ENCODE results near the gene GMCL2. TPM values are rescaled to one million over a fixed set of nuclear protein-coding genes. Genes with fewer than 3 reads are reported as not detected.

GMCL2 gene
- total and polyA plus RNA-seq, 2 donors: 0.16 TPM; not detected in 1

DNA sequence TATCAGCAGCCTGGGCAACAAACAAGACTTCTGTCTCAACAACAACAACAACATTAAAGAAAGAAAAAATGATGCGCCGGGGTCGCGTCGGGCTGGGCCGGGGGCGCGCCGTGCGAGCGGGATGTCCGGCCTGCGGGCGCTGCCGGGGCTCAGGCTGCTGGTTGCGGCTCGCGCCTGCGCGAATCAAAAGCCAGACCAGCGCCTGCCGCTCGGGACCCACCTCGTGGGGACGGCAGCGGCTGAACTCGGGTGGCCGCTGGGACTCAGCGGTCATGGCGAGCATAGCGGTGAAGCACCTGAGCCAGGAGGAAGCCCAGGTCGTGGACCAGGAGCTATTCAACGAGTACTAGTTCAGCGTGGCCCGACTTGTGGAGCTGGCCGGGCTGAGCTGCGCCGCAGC, 21.6 kb downstream of the GMCL2 start:
- WGBS: 31% methylated on average over 38 of the region's 38 CpGs
- Histone ChIP-seq H3K36me3 (ENCODE audit: insufficient read depth) (no peaks in the 10 kb centered on the region), H3K4me1 (ENCODE audit: insufficient read depth) (no peaks in the 10 kb centered on the region), H3K4me3 (ENCODE audit: low read depth, low read length) (no peak overlapping the region), H3K27ac (ENCODE audit: low read depth) (no peak overlapping the region)
- no peak for DNase-seq (ENCODE audit: extremely low spot score)

DNA sequence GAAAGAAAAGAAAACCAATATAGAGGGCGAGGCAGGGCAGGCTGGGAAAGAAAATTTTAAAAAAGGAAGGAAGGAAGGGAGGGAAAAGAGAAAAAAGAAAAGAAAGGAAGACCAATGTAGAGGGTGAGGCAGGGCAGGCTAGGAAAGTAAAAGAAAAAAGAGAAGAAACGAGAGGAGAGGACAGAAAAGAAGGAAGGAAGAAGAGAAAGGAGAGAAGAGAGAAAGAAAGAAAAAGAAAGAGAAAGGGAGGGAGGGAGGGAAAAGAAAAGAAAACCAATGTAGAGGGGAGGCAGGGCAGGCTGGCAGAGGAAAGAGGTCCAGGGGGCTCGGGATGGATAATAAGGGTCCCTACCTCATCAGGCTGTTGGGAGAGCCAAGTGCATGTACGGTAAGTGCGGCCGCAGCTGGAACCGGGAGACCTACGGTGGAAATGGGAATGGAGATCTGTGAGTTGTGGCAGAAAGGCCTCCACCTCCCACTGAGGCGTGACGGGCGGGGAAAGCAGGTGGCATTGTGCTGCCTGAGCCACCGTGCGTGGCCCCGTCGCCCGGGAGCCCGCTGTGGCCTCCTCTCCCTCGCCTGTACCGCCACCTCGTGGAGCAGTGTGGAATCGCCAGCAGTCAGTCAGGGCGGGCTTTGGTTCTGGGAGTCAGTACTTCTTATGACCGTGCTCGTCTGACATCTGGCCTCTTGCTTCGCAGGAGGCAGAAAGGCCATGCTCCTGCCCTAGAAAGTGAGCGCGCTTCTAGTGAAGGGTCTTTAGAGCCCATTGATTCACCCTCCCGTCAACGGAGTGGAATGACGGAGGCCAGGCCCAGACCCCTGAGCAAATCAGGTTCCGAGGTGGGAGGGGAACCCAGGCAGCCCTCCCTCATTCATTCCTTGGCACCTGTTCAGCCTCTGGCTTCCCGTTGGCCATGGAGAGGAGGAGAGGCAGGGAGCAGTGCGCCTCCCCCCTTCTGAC, 23.1 kb downstream of the GMCL2 start:
- no peaks in the 10 kb centered on the region for H3K4me1 ChIP-seq (ENCODE audit: insufficient read depth)
- H3K4me3 ChIP-seq (ENCODE audit: low read depth, low read length): no peak overlapping the region
- WGBS: 9% methylated on average over 33 of the region's 33 CpGs
- H3K27ac ChIP-seq (ENCODE audit: low read depth): no peak overlapping the region
- H3K36me3 ChIP-seq (ENCODE audit: insufficient read depth): no peaks in the 10 kb centered on the region
- peak; percentile 46 for DNase-seq (ENCODE audit: extremely low spot score)

DNA sequence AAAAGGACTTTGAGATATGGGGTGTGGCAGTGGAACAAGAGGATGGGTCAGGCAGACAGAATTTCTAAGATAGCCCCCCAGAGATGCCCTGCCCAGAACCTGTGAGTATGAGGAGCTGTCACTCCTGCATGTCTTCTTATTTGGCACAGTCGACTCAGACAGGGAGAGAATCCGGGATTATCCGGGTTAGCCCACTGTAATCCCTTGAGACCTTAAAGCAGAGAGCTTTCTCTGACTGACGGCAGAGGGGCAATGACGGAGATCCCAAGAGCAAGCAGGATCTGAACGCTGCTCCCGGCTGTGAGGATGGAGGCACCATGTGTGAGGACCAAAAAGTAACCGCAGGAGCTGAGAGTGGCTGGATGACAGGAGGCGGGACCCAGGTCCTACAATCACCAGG, 24.7 kb downstream of the GMCL2 start:
- WGBS: 70% methylated on average over 9 of the region's 9 CpGs
- Histone ChIP-seq H3K4me3 (ENCODE audit: low read depth, low read length) (no peak overlapping the region), H3K4me1 (ENCODE audit: insufficient read depth) (no peaks in the 10 kb centered on the region), H3K36me3 (ENCODE audit: insufficient read depth) (no peaks in the 10 kb centered on the region), H3K27ac (ENCODE audit: low read depth) (no peak overlapping the region)
- no peak for DNase-seq (ENCODE audit: extremely low spot score)

DNA sequence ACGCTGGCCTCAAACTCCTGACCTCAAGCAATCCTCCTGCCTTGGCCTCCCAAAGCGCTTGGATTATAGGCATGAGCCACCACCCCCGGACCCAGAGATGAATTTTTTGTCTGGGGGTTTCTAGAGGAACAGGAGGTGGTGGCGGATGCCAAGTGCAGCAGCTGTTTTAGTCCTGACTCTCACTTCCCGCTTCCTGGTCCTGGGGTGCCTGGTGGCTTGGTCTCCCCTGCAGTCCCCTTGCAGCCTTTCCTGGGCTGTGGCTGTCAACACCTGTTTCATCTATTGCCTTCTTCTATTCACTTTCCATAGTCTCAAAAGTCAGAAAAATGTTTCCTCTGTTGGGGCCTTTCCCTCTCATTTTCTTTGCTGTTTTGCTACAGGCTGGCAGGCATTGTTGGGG, 27.0 kb downstream of the GMCL2 start:
- Histone ChIP-seq H3K27ac (ENCODE audit: low read depth) (no peak overlapping the region), H3K4me1 (ENCODE audit: insufficient read depth) (no peaks in the 10 kb centered on the region), H3K36me3 (ENCODE audit: insufficient read depth) (no peaks in the 10 kb centered on the region), H3K4me3 (ENCODE audit: low read depth, low read length) (no peak overlapping the region)
- no peak for DNase-seq (ENCODE audit: extremely low spot score)
- WGBS: 86% methylated on average over 5 of the region's 5 CpGs

DNA sequence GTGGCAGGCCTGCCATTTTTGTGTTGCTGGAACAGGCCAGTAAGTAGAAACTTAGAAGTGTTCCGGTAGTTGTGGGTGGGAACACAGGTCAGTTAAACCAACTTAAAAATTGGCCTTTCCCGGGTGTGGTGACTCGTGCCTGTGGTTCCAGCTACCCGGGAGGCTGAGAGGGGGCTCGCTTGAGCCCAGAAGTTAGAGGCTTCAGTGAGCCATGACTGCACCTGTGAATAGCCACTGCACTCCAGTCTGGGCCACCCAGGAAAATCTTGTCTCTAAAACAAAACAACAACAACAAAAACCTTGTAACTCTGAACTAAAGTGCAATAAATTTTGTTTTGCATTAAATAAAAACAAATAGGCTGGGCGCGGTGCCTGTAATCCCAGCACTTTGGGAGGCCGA, 32.1 kb downstream of the GMCL2 start:
- DNase-seq (ENCODE audit: extremely low spot score): no peak
- 81% methylated on average over 8 of the region's 8 CpGs for WGBS

DNA sequence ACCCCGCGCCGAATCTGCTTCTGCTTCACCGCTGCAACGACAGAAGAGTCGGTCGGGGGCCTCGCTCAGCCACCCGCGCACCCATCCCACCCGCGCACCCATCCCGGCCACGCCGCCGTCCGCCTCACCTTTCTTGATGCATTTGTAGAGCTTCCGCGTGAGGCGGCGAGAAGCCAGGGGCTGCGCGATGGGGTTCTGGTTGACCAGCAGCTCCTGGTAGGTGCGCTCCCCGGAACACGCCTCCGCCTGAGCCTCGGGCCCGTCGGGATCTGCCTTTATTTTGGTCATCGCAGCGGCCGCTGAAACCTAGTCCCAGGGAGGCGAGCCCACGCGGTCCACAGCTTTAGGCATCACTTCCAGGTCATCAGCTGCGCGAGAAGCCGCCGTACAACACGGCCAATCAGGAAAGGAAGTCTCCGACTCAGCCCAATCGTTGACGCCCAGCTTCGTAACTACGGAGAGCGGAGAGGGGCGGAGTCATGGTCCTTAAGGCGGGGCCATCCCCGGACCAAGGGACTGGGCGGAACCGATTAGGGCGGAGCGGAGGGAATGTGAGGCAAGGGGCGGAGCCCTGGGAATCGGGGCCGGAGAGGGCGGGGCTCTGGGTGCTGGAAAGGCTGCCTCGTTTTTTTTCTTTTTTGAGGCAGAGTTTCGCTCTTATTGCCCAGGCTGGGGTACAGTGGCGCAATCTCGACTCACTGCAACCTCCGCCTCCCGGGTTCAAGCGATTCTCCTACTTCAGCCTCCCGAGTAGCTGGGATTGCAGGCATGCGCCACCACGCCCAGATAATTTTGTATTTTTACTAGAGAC, 33.4 kb downstream of the GMCL2 start, which contains the start of gene NHP2:
TSS of gene NHP2 (minus strand) at position 356 of the 811 bp plus-strand sequence. CDS start at position 288, 68 bp downstream.
- H3K4me1 ChIP-seq (ENCODE audit: insufficient read depth): no peaks in the 10 kb centered on the region
- no peaks in the 10 kb centered on the region for H3K36me3 ChIP-seq (ENCODE audit: insufficient read depth)
- peak; percentile 99 for DNase-seq (ENCODE audit: extremely low spot score)
- WGBS: 2% methylated on average over 68 of the region's 68 CpGs
- H3K27ac ChIP-seq (ENCODE audit: low read depth): no peak within 1 kb of the TSS
- peak within 1 kb of the TSS; percentile 58 for H3K4me3 ChIP-seq (ENCODE audit: low read depth, low read length)

More for the DNA sequence above, 32.1 kb downstream of the GMCL2 start:
- no peaks in the 10 kb centered on the region for H3K4me1 ChIP-seq (ENCODE audit: insufficient read depth)
- no peak overlapping the region for H3K27ac ChIP-seq (ENCODE audit: low read depth)
- no peak overlapping the region for H3K4me3 ChIP-seq (ENCODE audit: low read depth, low read length)
- H3K36me3 ChIP-seq (ENCODE audit: insufficient read depth): no peaks in the 10 kb centered on the region

DNA sequence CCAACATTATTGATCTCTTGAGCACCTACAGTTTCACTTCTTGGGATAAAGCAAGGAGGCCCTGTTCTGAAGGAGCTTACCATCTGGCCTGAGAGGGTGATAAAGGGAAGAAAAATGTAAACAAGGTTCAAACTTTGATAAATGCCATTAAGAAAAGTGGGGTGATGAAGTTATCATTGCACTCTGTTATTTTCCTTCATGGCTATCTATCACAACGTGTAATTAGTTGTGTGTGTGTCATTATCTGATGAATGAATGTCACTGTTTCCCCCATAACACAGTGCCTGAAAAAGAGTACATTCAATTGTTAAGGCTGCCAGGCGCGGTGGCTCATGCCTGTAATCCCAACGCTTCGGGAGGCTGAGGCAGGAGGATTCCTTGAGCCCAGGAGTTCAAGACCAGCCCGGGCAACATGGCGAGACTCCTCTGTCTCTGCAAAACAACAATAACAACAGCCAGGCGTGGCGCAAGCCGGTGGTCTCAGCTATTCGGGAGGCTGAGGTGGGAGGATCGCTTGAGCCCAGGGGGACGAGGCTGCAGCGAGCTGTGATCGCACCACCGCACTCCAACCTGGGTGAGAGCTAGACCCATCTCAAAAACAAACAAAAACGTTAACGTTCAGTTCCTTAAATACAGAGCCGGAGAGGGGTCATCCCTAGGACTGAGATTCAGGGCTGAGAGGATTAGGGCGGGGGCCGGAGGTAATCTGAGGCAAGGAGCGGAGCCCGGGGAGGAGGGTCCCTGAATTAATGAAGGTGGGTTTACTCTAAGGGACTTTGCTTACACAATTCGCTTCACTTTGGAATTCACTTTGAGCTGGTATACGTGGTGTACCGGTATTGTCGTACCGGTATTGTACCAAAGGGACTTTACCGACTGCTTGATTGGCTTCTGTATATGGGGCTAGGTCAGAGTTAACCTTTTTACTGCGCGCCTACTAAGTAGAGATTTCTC, 34.4 kb downstream of the GMCL2 start:
- H3K27ac ChIP-seq (ENCODE audit: low read depth): no peak overlapping the region

DNA sequence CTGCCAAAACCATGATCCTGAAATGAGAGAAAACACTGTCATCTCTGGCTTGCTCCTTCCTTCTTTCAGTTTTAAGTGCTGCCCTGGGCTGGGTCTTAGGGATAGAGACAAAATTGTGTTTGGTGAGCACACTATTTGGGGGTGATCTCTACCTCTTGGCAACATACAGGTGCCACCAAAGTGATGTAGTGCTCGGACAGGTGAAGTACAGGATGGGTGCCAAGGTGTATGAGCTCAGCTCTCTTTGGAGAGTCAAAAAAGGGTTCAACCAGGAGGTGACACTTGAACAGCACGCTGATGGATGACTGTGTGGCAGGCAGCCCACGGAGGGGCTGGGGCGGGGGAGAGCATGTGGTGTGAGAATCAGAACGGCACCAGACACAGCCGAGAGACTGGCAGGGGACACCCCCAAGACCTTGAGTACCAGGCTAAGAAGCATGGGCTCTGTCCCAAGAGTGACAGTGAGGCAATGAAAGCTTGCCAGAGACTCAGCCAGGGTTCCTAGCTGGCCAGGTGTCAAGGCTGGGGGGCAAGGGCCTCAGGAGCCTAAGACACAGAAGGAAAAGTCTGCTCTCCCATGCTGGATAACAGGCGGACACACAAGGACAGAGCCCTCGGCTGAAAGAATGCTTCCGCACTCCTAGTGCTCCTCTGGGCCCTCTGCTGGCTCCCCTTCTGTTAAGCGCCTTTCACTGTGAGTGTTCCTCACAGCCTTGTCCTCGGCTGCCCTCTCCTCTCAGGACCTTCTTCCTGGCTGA, 36.0 kb downstream of the GMCL2 start:
- Histone ChIP-seq H3K27ac (ENCODE audit: low read depth) (no peak overlapping the region), H3K36me3 (ENCODE audit: insufficient read depth) (peaks cover 6% of the 10 kb centered on the region), H3K4me3 (ENCODE audit: low read depth, low read length) (no peak overlapping the region), H3K4me1 (ENCODE audit: insufficient read depth) (no peaks in the 10 kb centered on the region)
- 74% methylated on average over 11 of the region's 11 CpGs for WGBS
- DNase-seq (ENCODE audit: extremely low spot score): no peak

More for the DNA sequence above, 34.4 kb downstream of the GMCL2 start:
- H3K36me3 ChIP-seq (ENCODE audit: insufficient read depth): peaks cover 3% of the 10 kb centered on the region
- no peaks in the 10 kb centered on the region for H3K4me1 ChIP-seq (ENCODE audit: insufficient read depth)
- H3K4me3 ChIP-seq (ENCODE audit: low read depth, low read length): peak overlapping the region; percentile 58
- 47% methylated on average over 31 of the region's 31 CpGs for WGBS
- DNase-seq (ENCODE audit: extremely low spot score): no peak

DNA sequence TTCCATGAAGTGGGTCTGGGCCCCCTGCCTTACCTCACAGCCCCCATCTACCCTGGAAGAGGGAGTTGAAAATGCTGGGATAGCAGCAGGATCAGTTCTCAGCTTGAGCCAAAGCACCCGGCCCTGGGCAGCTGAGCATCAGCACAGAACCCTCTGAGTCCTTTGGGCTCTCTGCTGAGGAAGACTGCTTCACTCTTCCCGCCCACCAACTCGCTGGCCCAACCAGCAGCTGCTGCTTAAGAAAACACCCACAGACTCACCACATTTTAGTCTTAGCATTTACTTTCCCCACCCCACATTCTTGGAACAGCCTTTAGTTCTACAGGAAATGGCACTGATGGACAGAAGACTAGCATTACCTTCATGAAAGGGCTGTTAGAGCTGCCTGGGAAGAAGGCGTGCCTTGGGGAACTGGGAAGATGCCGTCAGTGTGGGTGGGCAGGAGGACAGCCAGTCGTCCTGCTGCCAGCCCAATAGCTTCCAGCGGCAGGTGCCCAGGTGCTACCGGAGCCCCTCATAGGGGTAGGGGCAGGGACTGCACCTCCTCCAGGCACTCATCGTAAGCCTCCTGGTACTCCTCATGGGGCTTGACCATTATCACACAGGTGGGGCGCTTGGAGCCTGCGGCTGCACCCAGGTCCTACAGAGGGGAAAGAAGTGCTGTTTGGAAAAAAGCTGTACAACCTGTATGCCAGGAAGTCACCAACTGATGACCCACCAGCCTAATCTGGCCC, 37.8 kb downstream of the GMCL2 start:
- no peak for DNase-seq (ENCODE audit: extremely low spot score)
- WGBS: 75% methylated on average over 11 of the region's 11 CpGs
- no peak overlapping the region for H3K27ac ChIP-seq (ENCODE audit: low read depth)
- no peak overlapping the region for H3K4me3 ChIP-seq (ENCODE audit: low read depth, low read length)
- H3K36me3 ChIP-seq (ENCODE audit: insufficient read depth): peaks cover 6% of the 10 kb centered on the region
- no peaks in the 10 kb centered on the region for H3K4me1 ChIP-seq (ENCODE audit: insufficient read depth)

DNA sequence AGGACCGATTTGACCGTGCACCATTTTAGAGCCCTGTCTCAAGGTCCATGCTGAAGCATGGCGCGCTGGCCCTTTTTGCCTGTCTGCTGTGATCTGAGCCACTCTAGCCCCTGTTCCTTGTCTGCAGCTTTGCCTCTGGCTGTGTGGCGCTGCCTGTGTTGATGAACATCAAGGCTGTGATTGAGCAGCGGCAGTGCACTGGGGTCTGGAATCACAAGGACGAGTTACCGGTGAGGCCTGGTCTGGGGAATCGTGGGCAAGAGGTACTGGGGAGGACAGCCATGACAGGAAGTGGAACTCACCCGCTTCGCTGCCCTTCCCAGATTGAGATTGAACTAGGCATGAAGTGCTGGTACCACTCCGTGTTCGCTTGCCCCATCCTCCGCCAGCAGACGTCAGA, 39.8 kb downstream of the GMCL2 start:
- Histone ChIP-seq H3K4me3 (ENCODE audit: low read depth, low read length) (no peak overlapping the region), H3K27ac (ENCODE audit: low read depth) (no peak overlapping the region), H3K36me3 (ENCODE audit: insufficient read depth) (peaks cover 6% of the 10 kb centered on the region), H3K4me1 (ENCODE audit: insufficient read depth) (no peaks in the 10 kb centered on the region)
- 92% methylated on average over 15 of the region's 15 CpGs for WGBS
- DNase-seq (ENCODE audit: extremely low spot score): no peak

DNA sequence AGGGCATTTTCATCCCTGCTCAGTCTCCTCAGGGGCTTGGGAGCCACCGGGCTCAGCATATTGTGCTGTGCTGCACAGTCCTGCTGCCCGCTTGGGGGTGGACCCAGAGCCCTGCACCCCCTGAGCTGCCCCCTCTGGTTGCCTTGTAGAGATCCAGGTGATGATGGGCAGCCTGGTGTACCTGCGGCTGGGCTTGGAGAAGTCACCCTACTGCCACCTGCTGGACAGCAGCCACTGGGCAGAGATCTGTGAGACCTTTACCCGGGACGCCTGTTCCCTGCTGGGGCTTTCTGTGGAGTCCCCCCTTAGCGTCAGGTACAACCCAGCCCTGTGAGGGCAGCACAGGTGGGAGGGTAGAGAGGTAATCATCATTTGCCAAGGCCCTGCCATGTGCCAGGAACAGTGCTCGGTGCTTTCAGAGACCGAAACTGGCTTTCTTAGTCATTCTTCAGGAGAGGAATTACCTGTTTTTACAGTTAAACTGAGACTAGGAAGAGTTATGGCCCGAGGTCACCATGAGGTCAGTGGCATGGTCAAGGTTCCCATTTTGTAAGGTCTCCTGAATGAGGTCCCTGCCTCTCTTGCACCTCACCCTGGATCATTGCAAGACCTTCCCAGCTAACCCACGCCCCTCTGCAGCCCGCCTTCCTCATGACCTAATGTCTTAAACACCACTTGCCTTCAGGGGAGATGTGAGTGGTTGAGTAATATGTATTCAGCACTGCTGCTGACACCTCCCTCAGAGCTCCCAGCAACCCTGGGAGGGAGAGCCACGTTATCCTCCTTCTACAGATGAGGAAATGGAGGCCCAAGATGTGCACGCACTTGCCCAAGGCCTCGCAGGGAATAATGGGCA, 41.0 kb downstream of the GMCL2 start:
- peaks cover 6% of the 10 kb centered on the region for H3K36me3 ChIP-seq (ENCODE audit: insufficient read depth)
- no peak overlapping the region for H3K27ac ChIP-seq (ENCODE audit: low read depth)
- no peak for DNase-seq (ENCODE audit: extremely low spot score)
- no peaks in the 10 kb centered on the region for H3K4me1 ChIP-seq (ENCODE audit: insufficient read depth)
- no peak overlapping the region for H3K4me3 ChIP-seq (ENCODE audit: low read depth, low read length)
- 66% methylated on average over 14 of the region's 14 CpGs for WGBS

Data from urinary bladder (tissue), 4 donors.